Left lung (tissue), 10 donors: ENCODE results near the gene ENG. TPM values are rescaled to one million over a fixed set of nuclear protein-coding genes. Genes with fewer than 3 reads are reported as not detected.

ENCODE experiments used
- ATAC-seq: fragments of 200-7000 bp; cut with Tn5 transposase; one replicate; pipeline ENCODE4 v1.9.1; 2020; ENCODE audit warnings: moderate library complexity
- DNase-seq, 4 donors: peaks; one replicate each; pipeline ENCODE4 v3.0.0-alpha.2; 2013 to 2020
- H3K27ac ChIP-seq, 2 donors: fragments of 200-600 bp; sonication (generic) in 1 of 2; one replicate each; pipeline versions ENCODE4 v1.5.0 to v1.8.0; 2020 to 2021
- H3K27me3 ChIP-seq, 2 donors: fragments of 200-600 bp; sonication (generic) in 1 of 2; one replicate each; pipeline versions ENCODE4 v1.5.0 to v1.8.0; 2020 to 2021
- H3K36me3 ChIP-seq, 2 donors: fragments of 200-600 bp; sonication (generic) in 1 of 2; one replicate each; pipeline versions ENCODE4 v1.5.0 to v1.8.0; 2020 to 2021
- H3K4me1 ChIP-seq, 2 donors: fragments of 200-600 bp; one replicate each; pipeline ENCODE4 v1.8.0; 2021
- H3K4me3 ChIP-seq, 2 donors: fragments of 200-600 bp; sonication (generic) in 1 of 2; one replicate each; pipeline versions ENCODE4 v1.5.0 to v1.8.0; 2020 to 2021; ENCODE audit warnings: mild to moderate bottlenecking in 1 of 2
- H3K9me3 ChIP-seq, 2 donors: fragments of 200-600 bp; sonication (generic) in 1 of 2; one replicate each; pipeline versions ENCODE4 v1.5.0 to v1.8.0; 2020 to 2021
- intact Hi-C, 2 donors: fragments of 100-400 bp; cut with DNase I; formaldehyde crosslinking; loops; one replicate each; pipeline versions ENCODE4 v1.11.2 to v1.14.2; 2022
- polyA plus RNA-seq, 6 donors: library from polyadenylated mRNA; unstranded; fragments of 120-200 nt; gene quantifications; one replicate each; pipeline ENCODE4 v1.2.1, GENCODE V29; 2013; ENCODE audit not compliant: insufficient read length in 6 of 6
- total RNA-seq, 2 donors: library from RNA; stranded (reverse); fragmentation: NEBNext Ultra II Directional; extraction: Animal tissue kit (Norgen Biotek cat#: 25700); gene quantifications; one replicate each; pipeline ENCODE4 v1.2.1, GENCODE V29; 2021
- TF ChIP-seq, protein P1 (sequence below), 2 donors: fragments of 200-600 bp; sonication (generic) in 1 of 2; IDR thresholded peaks; one replicate each; pipeline versions ENCODE4 v1.5.0 to v1.8.0; 2021; ENCODE audit warnings: antibody characterized with exemption in 2 of 2
- donor health status: DM: no; HTN: yes; CAD: no.
- donor health status: DM: no; HTN: no; CAD: no.

The ENG gene
- total and polyA plus RNA-seq, 8 donors = 71.8 to 354 (median 93.6) TPM

DNA sequence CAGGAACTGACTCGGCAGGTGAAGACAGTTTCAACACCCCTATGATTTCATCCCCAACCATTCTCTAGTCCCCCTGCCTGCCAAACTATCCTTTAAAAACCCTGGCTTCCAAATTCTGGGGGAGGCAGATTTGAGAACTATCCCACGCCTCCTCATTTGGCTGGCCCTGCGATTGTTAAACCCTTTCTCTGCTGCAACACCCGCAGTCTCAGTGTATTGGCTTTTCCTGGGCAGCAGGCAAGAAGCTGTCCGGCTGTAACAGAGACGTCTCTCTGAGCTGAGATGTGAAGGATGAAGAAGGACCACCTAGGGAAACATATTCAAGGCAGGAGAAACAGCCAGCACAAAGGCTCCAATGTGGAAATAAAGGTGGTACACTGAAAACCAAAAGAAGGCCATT, 38.4 kb upstream of the ENG start:
- DNase-seq (no peak), ATAC-seq (no peak)
- no peak overlapping the region for H3K4me3 ChIP-seq
- no peak overlapping the region for H3K27ac ChIP-seq
- no peaks in the 10 kb centered on the region for H3K27me3 ChIP-seq
- H3K4me1 ChIP-seq = peaks cover 14 to 16% of the 10 kb centered on the region in 2 donors
- TF ChIP-seq, protein P1, sequence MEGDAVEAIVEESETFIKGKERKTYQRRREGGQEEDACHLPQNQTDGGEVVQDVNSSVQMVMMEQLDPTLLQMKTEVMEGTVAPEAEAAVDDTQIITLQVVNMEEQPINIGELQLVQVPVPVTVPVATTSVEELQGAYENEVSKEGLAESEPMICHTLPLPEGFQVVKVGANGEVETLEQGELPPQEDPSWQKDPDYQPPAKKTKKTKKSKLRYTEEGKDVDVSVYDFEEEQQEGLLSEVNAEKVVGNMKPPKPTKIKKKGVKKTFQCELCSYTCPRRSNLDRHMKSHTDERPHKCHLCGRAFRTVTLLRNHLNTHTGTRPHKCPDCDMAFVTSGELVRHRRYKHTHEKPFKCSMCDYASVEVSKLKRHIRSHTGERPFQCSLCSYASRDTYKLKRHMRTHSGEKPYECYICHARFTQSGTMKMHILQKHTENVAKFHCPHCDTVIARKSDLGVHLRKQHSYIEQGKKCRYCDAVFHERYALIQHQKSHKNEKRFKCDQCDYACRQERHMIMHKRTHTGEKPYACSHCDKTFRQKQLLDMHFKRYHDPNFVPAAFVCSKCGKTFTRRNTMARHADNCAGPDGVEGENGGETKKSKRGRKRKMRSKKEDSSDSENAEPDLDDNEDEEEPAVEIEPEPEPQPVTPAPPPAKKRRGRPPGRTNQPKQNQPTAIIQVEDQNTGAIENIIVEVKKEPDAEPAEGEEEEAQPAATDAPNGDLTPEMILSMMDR (IDR thresholded peaks at IDR 0.05) = no peak
- peaks cover 7 to 80% of the 10 kb centered on the region in 2 donors for H3K36me3 ChIP-seq
- H3K9me3 ChIP-seq = peaks cover 0 to 22% of the 10 kb centered on the region in 2 donors
- intact Hi-C loops = no loop called here

DNA sequence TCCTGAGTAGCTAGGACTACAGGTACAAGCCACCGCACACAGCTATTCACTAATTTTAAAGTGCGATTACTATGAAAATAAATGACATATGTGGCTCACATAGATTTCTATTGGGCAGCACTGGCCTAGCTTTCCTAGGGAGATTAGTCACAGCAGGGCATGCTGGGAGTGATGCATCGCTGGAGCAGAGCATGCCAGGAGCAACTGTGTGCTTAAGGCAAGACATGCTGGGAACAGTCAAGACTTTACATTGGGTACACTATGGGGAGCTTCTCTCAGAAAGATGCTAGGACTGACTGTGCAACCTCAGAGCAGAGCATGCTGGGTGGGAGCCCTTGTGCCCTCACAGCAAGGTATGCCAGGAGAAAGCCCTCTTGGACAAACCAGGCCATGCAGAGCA, 35.6 kb upstream of the ENG start:
- no peak for ATAC-seq
- H3K27ac ChIP-seq = no peak overlapping the region
- DNase-seq = no peak
- peaks cover 0 to 18% of the 10 kb centered on the region in 2 donors for H3K9me3 ChIP-seq
- H3K27me3 ChIP-seq = no peaks in the 10 kb centered on the region
- TF ChIP-seq, protein P1 (IDR thresholded peaks at IDR 0.05) = no peak
- peaks cover 7 to 92% of the 10 kb centered on the region in 2 donors for H3K36me3 ChIP-seq
- H3K4me3 ChIP-seq = no peak overlapping the region
- intact Hi-C loops = no loop called here
- H3K4me1 ChIP-seq = no peaks in the 10 kb centered on the region

DNA sequence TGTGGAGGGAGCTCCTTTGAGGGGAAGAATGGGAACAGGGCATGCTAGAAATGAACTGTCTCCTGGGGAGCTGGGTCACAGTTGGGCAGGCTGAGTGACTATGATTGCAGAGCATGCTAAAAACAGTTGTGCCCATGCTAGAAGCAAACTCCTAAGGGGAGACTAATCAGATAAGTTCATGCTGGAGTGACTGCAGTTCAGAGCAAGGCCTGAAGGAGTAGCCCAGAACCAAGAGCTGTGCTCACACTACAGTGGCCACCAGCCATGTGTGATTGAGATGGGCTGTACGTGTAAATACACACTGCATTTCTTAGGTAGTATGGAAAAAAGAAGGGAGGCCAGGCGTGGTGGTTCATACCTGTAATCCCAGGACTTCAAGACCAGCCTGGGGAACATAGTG, 33.3 kb upstream of the ENG start:
- DNase-seq = no peak
- Histone ChIP-seq H3K4me3 (no peak overlapping the region), H3K4me1 (no peaks in the 10 kb centered on the region), H3K9me3 (peaks cover 0 to 2% of the 10 kb centered on the region in 2 donors), H3K27ac (no peak overlapping the region), H3K27me3 (no peaks in the 10 kb centered on the region), H3K36me3 (peaks cover 0 to 74% of the 10 kb centered on the region in 2 donors)
- TF ChIP-seq, protein P1 (IDR thresholded peaks at IDR 0.05) = no peak
- intact Hi-C loops = no loop called here
- no peak for ATAC-seq

DNA sequence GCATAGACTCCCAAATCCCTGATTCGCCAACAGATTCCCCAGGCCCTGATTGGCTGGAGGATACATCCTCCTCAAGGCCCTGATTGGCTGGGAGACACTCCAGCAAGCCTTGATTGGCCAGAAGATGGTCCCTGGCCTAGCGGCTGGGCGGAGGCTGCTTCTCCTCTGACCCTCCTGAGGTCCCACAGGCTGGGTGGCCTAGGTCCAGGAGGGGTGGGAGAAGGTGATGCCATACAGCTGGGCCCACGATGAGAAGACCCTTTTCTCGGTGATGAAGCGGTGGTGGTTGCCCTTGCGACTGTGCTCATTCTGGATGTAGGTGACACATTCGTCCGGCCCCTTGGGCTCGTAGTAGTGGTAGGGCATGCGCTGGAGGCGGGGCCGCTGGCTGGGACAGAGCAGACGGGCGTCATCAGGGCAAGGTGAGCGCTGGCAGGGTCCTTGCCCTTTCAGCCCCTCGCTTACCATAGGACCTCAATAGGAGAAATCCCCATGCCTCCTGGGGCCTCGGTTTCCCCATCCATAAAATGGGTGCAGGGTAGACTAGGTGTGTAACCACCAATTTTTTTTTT, 32.0 kb upstream of the ENG start:
- no peaks in the 10 kb centered on the region for H3K27me3 ChIP-seq
- H3K9me3 ChIP-seq = no peaks in the 10 kb centered on the region
- peaks cover 0 to 4% of the 10 kb centered on the region in 2 donors for H3K4me1 ChIP-seq
- TF ChIP-seq, protein P1 (IDR thresholded peaks at IDR 0.05) = no peak
- peaks cover 0 to 64% of the 10 kb centered on the region in 2 donors for H3K36me3 ChIP-seq
- intact Hi-C loops = no loop called here
- ATAC-seq (no peak), DNase-seq (peak in 1 of 4 donors; percentile 57)
- no peak overlapping the region for H3K4me3 ChIP-seq
- H3K27ac ChIP-seq = no peak overlapping the region

DNA sequence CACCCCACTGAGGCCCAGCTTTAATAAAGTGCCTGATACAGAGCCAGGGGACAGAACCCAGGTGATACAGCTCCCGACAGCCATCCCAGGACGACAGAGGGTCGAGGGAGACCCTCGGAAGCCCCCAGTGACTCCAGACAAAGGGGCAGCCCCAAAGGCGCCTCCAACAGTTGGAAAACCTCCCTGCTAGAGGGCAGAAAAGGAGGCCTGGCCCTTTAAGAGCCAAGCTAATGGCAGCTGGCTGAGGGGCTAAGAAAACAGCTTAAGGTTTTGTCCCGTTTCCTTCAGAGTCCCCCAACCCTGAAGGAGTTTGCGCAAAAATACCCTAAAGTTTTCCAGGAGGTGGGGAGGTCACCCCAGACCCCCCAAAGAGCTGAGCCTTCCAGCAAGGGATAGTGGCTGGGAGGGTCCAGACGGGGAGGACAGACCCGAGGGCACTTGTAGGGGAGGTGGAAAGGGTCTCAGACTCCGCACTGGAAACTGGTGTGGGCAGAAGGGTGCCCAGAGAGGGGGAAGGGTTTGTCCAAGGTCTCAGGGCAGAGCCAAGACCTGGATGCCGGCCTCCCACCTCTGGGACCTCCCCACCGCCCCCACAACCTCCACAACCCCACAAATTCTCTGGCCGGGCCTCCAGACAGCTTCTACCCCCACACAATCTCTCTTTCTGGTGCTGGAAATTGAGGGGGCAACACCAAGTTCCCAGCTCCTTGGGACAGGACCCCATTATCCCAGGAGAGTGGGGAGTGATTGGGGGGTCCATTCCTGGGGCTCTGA, 31.2 kb upstream of the ENG start:
- TF ChIP-seq, protein P1 (IDR thresholded peaks at IDR 0.05) = no peak
- ATAC-seq (no peak), DNase-seq (no peak)
- Histone ChIP-seq H3K9me3 (no peaks in the 10 kb centered on the region), H3K27me3 (no peaks in the 10 kb centered on the region), H3K4me3 (no peak overlapping the region), H3K36me3 (peaks cover 0 to 58% of the 10 kb centered on the region in 2 donors), H3K4me1 (peaks cover 0 to 4% of the 10 kb centered on the region in 2 donors), H3K27ac (no peak overlapping the region)
- intact Hi-C loops = no loop called here
